ENCODE measurements around the gene SLF1.

GRCh38 chr5:94689908-94690307, 71.4 kb downstream of the SLF1 start:
- TF ChIP-seq, protein P1, sequence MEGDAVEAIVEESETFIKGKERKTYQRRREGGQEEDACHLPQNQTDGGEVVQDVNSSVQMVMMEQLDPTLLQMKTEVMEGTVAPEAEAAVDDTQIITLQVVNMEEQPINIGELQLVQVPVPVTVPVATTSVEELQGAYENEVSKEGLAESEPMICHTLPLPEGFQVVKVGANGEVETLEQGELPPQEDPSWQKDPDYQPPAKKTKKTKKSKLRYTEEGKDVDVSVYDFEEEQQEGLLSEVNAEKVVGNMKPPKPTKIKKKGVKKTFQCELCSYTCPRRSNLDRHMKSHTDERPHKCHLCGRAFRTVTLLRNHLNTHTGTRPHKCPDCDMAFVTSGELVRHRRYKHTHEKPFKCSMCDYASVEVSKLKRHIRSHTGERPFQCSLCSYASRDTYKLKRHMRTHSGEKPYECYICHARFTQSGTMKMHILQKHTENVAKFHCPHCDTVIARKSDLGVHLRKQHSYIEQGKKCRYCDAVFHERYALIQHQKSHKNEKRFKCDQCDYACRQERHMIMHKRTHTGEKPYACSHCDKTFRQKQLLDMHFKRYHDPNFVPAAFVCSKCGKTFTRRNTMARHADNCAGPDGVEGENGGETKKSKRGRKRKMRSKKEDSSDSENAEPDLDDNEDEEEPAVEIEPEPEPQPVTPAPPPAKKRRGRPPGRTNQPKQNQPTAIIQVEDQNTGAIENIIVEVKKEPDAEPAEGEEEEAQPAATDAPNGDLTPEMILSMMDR (conservative IDR thresholded peaks at IDR 0.05; ENCODE audit: low read length): no peak
- TF ChIP-seq EZH2phosphoT487 (IDR thresholded peaks at IDR 0.05; ENCODE audit: borderline replicate concordance): no peak
